Measurements from ENCODE around the gene AP3M1. TPM values are rescaled to one million over a fixed set of nuclear protein-coding genes. Genes with fewer than 3 reads are reported as not detected.

Gene AP3M1
- total RNA-seq, 1 donor, result 55.8 TPM

DNA sequence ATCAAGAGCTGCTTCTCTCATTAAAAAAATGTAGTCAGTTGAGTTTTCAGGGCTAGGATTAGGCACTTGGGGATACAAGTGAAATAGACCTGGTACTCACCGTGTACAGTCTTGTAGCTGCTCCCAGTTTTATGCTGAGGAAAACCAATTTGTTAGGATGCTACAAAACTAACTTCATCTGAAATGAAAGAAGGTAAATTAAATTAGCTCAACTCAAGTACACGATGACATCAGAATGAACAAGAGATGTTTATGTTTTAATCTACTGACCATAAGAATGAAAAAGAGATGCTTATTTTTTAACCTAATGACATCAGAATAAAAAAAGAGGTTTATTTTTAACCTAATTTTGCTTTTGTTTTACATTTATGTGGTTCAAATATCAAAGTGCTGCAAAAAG, 73.7 kb downstream of the AP3M1 start:
- no peak overlapping the region for H3K4me3 ChIP-seq (ENCODE audit: low read depth, low read length)
- no peak for DNase-seq (ENCODE audit: low read depth)
- TF ChIP-seq, protein P1, sequence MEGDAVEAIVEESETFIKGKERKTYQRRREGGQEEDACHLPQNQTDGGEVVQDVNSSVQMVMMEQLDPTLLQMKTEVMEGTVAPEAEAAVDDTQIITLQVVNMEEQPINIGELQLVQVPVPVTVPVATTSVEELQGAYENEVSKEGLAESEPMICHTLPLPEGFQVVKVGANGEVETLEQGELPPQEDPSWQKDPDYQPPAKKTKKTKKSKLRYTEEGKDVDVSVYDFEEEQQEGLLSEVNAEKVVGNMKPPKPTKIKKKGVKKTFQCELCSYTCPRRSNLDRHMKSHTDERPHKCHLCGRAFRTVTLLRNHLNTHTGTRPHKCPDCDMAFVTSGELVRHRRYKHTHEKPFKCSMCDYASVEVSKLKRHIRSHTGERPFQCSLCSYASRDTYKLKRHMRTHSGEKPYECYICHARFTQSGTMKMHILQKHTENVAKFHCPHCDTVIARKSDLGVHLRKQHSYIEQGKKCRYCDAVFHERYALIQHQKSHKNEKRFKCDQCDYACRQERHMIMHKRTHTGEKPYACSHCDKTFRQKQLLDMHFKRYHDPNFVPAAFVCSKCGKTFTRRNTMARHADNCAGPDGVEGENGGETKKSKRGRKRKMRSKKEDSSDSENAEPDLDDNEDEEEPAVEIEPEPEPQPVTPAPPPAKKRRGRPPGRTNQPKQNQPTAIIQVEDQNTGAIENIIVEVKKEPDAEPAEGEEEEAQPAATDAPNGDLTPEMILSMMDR (IDR thresholded peaks at IDR 0.05; ENCODE audit: insufficient read depth, low read length), result no peak

DNA sequence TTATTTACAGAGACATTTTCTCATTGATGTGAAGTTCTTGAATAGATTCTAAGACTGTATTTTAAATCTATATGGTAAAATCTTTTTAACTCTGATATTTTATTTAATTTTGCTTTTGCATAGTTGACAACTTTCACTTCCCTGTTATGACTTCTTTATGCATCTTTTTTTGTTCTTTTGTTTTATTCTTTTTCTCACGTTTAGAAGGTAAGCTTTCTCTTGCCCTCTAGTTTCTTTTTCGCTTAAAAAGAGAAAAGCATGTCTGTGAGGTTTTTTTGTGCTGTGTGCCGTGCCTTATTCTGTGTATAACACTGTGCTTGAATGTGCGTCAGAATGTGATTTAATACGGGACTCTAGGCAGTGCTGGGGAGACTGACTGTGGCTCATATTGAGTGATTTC, 74.7 kb downstream of the AP3M1 start:
- no peak for DNase-seq (ENCODE audit: low read depth)
- TF ChIP-seq, protein P1 (IDR thresholded peaks at IDR 0.05; ENCODE audit: insufficient read depth, low read length), result no peak
- no peak overlapping the region for H3K4me3 ChIP-seq (ENCODE audit: low read depth, low read length)

DNA sequence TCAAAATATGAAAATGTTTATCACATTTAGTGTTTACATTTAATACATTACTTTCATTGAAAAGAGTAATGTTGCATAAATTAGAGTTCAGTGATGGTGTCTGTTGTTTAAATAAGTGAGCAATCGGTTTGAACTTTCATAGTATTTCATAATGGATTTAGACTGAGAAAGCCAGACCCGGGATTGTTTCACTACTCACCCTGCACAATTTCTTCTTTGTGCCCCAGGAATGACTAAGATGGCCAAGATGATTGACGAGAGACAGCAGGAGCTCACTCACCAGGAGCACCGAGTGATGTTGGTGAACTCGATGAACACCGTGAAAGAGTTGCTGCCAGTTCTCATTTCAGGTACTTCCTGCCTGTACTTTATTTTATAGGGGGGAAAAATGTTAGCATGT, 78.1 kb downstream of the AP3M1 start:
- no peak for DNase-seq (ENCODE audit: low read depth)
- H3K4me3 ChIP-seq (ENCODE audit: low read depth, low read length), result no peak overlapping the region
- TF ChIP-seq, protein P1 (IDR thresholded peaks at IDR 0.05; ENCODE audit: insufficient read depth, low read length), result no peak

DNA sequence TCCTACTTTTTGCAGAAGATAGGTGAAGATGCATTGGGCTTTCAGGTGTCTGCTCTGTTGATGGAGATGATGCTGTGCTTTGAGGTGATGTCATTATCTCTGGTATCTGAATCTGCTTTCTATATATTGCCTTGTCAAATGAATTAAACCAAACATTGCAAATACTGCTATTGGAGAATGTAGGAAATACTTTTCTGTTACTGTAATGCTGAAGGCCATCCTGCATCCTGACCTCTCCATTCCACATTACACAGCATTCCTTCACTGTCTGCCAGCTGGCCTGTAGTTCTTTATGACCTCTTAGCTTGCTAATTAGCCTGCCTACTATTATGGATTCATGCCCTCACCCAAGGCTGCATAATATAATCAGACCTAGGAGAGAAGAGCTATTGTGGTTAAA, 79.5 kb downstream of the AP3M1 start:
- H3K4me3 ChIP-seq (ENCODE audit: low read depth, low read length), result no peak overlapping the region
- TF ChIP-seq, protein P1 (IDR thresholded peaks at IDR 0.05; ENCODE audit: insufficient read depth, low read length), result no peak
- peak; percentile 84 for DNase-seq (ENCODE audit: low read depth)

Other genes with a start within 250 kb of the AP3M1 start
- 21.6 and 24.9 TPM in 2 replicates for gene PLAU, start 239.7 kb downstream of the AP3M1 start, total RNA-seq (ENCODE audit: low replicate concordance)
- 148 and 176 TPM in 2 replicates for gene VCL, start 152.7 kb downstream of the AP3M1 start, total RNA-seq (ENCODE audit: low replicate concordance)
- gene ADK, start 393 bp upstream of the AP3M1 start, total RNA-seq (ENCODE audit: low replicate concordance), result 26.7 and 96.8 TPM in 2 replicates